WI38 (cell line): ENCODE measurements around the gene MYO3B.

Experiments used
- H3K4me3 ChIP-seq: 2 replicates; pipeline ENCODE4 v1.5.1; 2011; ENCODE audit warnings: low read depth, mild to moderate bottlenecking, control low read depth, low read length
- TF ChIP-seq, protein P1 (sequence below): IDR thresholded peaks from 2 replicates; pipeline ENCODE4 v1.5.1; 2012; ENCODE audit warnings: low read depth, mild to moderate bottlenecking, control low read depth, low read length

Gene MYO3B

DNA sequence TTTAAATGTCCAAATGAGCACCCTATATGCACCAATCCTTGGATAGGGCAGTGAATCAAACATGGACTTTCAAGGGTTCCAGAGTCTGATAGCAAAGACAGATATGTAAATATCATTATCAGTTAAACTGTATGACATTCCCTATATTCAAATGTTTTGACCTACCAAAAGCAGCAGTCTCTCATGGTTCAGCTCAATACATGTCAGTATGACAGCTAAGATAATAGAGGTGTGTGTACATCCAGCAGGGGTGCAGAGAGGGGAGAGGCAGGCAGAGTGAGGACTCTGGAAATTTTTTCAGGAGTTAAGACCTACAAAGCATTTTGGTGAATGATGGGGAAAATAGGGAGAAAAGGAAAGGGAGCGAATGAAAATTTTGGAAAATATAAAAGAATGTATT lies 106.3 kb downstream of the MYO3B start:
- TF ChIP-seq, protein P1, sequence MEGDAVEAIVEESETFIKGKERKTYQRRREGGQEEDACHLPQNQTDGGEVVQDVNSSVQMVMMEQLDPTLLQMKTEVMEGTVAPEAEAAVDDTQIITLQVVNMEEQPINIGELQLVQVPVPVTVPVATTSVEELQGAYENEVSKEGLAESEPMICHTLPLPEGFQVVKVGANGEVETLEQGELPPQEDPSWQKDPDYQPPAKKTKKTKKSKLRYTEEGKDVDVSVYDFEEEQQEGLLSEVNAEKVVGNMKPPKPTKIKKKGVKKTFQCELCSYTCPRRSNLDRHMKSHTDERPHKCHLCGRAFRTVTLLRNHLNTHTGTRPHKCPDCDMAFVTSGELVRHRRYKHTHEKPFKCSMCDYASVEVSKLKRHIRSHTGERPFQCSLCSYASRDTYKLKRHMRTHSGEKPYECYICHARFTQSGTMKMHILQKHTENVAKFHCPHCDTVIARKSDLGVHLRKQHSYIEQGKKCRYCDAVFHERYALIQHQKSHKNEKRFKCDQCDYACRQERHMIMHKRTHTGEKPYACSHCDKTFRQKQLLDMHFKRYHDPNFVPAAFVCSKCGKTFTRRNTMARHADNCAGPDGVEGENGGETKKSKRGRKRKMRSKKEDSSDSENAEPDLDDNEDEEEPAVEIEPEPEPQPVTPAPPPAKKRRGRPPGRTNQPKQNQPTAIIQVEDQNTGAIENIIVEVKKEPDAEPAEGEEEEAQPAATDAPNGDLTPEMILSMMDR, result no peak
- H3K4me3 ChIP-seq, result no peak overlapping the region

DNA sequence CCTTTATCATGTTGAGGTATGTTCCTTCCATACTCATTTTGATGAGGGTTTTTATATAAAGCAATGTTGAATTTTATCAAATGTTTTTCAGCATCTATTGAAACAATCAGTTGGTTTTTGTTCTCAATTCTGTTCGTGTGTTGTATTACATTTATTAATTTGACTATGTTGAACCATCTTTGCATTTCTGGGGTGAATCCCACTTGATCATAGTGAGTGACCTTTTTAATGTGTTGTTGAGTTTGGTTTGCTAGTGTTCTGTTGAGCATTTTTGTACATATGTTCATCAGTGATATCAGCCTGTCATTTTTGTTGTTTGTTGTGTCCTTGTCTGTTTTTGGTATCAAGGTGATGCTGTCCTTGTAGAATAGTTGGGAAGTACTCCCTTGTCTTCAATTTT lies 110.9 kb downstream of the MYO3B start:
- TF ChIP-seq, protein P1, result no peak
- no peak overlapping the region for H3K4me3 ChIP-seq

DNA sequence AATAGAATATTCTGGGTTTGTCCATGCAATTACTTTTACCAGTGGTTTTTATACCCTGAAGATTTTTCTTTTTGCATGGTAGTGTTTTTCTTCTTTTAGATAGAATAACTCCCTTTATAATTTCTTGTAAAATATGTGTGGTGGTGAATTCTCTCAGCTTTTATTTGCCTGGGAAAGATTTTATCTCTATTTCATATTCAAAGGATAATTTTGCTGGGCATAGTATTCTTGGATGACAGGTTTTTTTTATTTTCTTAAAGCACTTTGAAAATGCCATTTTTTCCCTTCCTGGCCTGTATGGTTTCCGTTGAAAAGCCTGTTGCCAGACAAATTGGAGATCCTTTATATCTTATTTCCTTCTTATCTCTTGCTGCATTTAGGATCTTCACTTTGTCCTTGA lies 113.5 kb downstream of the MYO3B start:
- TF ChIP-seq, protein P1, result no peak
- H3K4me3 ChIP-seq, result no peak overlapping the region

DNA sequence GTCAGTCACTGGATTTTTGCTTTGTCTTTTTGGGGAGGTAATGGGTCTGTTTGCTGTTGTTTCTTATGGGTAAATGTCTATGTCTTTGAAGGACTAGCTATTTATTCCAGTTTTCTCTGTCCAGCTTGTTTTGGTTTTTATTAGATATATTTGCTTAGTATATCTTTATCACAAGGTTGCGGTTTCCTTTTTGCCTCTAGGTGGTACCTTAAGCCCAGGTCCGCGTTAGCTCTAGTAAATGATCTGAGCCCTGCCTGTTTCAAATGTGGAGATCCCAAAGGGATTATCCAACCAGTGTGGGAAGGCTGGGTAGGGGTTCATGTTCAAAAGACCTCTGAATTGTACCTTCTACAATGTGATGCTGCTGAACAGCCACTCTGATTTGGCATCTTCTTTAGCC lies 114.5 kb downstream of the MYO3B start:
- TF ChIP-seq, protein P1, result no peak
- no peak overlapping the region for H3K4me3 ChIP-seq

DNA sequence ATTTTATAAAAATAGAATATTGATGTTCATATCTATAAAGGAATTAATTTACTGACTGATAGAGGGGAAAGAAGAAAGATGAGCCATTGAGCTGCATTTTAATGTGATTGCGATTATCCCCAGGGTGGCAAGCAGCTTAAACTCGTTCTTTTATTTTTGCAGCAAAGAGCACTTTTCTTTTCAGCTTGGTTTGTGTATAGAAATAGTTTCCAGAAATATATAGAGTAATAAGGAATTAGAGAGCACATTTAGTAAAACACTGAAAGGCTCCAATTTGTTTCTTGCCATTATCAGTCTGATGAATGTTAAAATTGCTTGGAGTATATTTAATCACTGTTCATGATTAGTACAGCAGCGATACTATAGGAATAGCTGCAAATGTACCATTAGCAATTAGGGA lies 119.5 kb downstream of the MYO3B start:
- TF ChIP-seq, protein P1, result no peak
- H3K4me3 ChIP-seq, result no peak overlapping the region

DNA sequence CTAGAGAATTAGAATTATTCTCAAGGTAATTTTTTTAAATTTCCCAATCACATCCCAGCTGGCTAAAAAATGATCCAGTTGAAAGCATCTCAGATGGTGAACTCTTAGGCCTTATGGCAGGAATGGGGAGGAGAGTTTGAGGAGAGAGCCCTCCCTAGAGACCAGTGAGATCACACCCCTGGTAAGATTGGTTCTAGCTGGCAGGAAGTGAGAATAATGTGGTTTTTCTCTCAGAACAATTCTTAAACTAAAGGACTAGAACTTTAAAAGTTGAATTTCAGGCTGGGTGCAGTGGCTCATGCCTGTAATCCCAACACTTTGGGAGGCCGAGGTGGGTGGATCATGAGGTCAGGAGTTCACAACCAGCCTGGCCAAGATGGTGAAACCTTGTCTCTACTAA lies 120.2 kb downstream of the MYO3B start:
- TF ChIP-seq, protein P1, result no peak
- no peak overlapping the region for H3K4me3 ChIP-seq

DNA sequence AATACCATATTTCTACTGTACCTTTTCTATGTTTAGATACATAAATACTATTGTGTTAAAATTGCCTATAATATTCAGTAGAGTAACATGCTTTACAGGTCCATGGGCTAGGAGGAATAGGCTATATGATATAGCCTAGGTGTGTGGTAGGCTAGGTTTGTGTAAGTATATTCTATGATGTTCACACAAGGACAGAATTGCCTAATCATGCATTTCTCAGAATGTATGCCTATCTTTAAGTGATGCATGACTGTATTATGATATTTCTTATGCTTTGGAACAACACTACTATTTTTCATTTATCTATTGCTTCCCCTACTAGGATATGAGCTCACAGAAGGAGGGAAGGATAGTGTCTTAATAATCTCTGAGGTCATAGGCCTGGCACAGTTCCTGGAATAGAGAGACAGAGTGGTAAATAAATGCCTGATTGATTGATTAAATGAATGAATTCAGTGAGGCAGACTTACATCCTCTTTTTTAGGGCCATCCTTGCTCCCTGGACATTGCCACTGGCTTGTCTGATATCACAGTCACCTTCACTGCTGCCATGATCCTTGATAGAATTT lies 121.0 kb downstream of the MYO3B start:
- TF ChIP-seq, protein P1, result no peak
- H3K4me3 ChIP-seq, result no peak overlapping the region
